Renal pelvis (tissue), 4 donors: ENCODE results near the gene PARM1. TPM values are rescaled to one million over a fixed set of nuclear protein-coding genes. Genes with fewer than 3 reads are reported as not detected.

Source experiments
- DNase-seq: peaks from one replicate; pipeline ENCODE4 v3.0.0-alpha.2; 2013
- polyA plus RNA-seq, 3 donors: library from polyadenylated mRNA; unstranded; fragments of 120-200 nt; gene quantifications; one replicate each; pipeline ENCODE4 v1.2.1, GENCODE V29; 2013; ENCODE audit not compliant: insufficient read length in 3 of 3

Gene PARM1
- polyA plus RNA-seq, 3 donors, result 52.3 to 67.7 (median 56.9) TPM

GRCh38 chr4:75018811-75019479 lies 86.0 kb downstream of the PARM1 start:
- DNase-seq, result no peak

GRCh38 chr4:75025431-75025830 lies 92.5 kb downstream of the PARM1 start:
- no peak for DNase-seq

- DNase-seq, result no peak
These were observed 95.4 kb downstream of the PARM1 start for GRCh38 chr4:75028196-75028854.

GRCh38 chr4:75030028-75030427 lies 97.1 kb downstream of the PARM1 start:
- DNase-seq, result no peak

GRCh38 chr4:75030649-75031235 lies 97.8 kb downstream of the PARM1 start:
- no peak for DNase-seq

- no peak for DNase-seq
These were observed 98.9 kb downstream of the PARM1 start for GRCh38 chr4:75031775-75032174.

GRCh38 chr4:75034523-75034922 lies 101.6 kb downstream of the PARM1 start:
- DNase-seq, result no peak

GRCh38 chr4:75035321-75035720 lies 102.4 kb downstream of the PARM1 start:
- no peak for DNase-seq

- no peak for DNase-seq
These were observed 103.3 kb downstream of the PARM1 start for GRCh38 chr4:75036046-75036830.

- no peak for DNase-seq
These were observed 104.3 kb downstream of the PARM1 start for GRCh38 chr4:75037252-75037651.

- DNase-seq, result no peak
These were observed 105.5 kb downstream of the PARM1 start for GRCh38 chr4:75038376-75038775.

GRCh38 chr4:75040703-75041102 lies 107.8 kb downstream of the PARM1 start:
- DNase-seq, result no peak

- no peak for DNase-seq
These were observed 109.8 kb downstream of the PARM1 start for GRCh38 chr4:75042601-75043208.

GRCh38 chr4:75046226-75046625 lies 113.3 kb downstream of the PARM1 start:
- DNase-seq, result no peak

- DNase-seq, result no peak
These were observed 113.7 kb downstream of the PARM1 start for GRCh38 chr4:75046641-75047040.

- no peak for DNase-seq
These were observed 115.4 kb downstream of the PARM1 start for GRCh38 chr4:75048208-75048879.

- no peak for DNase-seq
These were observed 118.5 kb downstream of the PARM1 start for GRCh38 chr4:75051431-75051830.

GRCh38 chr4:75053352-75053751 lies 120.4 kb downstream of the PARM1 start:
- no peak for DNase-seq

- no peak for DNase-seq
These were observed 121.2 kb downstream of the PARM1 start for GRCh38 chr4:75054078-75054477.

GRCh38 chr4:75056277-75056676 lies 123.4 kb downstream of the PARM1 start:
- DNase-seq, result no peak

- DNase-seq, result no peak
These were observed 124.5 kb downstream of the PARM1 start for GRCh38 chr4:75057369-75057768.

- no peak for DNase-seq
These were observed 125.6 kb downstream of the PARM1 start for GRCh38 chr4:75058486-75058885.
